Tongue (tissue), 2 donors: Measurements from ENCODE around the gene PCNX1. TPM values are rescaled to one million over a fixed set of nuclear protein-coding genes. Genes with fewer than 3 reads are reported as not detected.
A peak's percentile ranks its signal among the peaks of the same experiment; 100 is the strongest.
"Not testable (repeated sequence)": the region's sequence is repeated elsewhere in the genome, so short reads cannot be mapped to it uniquely, and the experiment has no call there.

ENCODE experiments used
- DNase-seq: peaks from one replicate; pipeline ENCODE4 v3.0.0-alpha.2; 2015
- total RNA-seq: library from RNA; depleted of rRNA; stranded (reverse); fragments of >200 nt; gene quantifications from one replicate; pipeline ENCODE4 v1.2.3, GENCODE V29; 2014

PCNX1 gene
- total RNA-seq, 1 donor from 2014 or later = 75.7 TPM

- no peak for DNase-seq
Measured at GRCh38 chr14:71021347-71022011, 114.2 kb downstream of the PCNX1 start.

DNA sequence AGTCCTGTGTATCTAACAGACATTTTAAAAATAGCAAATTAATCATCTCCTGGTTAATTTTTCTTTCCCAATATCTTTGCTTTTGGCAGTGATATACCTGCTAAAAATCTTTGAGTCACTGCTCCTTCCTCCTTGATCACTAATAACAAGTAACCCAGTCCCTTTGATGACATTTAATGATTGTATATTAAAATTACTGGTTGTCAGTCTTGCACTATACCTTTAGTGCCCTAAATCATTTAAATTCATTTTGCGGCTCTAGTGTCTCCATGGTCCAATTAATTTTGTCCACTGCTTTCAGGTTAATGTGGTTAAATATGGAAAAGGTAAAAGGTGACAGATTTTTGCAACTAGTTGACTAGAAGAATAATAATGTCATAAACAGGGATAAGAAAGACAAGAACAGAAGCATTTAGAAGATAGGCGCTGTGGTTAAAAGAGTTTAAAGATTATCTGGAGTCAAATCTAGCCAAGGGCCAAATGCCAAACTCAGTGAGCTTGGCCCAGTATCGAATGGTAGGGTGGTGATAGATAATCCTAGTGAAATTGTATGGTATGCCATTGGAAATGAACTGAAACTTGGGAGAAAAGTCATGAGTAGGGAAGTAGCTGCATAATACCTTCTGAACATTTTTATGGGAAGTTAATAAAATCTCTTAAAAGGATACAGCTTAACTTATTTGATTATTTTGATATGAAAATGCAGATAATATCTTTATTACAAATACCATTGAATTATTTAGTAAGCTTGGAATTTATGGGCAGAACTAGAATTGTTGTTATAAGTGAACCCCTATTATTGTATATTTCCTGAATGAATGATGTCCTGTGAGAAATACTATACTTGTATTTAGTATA, 115.0 kb downstream of the PCNX1 start:
- no peak for DNase-seq

DNA sequence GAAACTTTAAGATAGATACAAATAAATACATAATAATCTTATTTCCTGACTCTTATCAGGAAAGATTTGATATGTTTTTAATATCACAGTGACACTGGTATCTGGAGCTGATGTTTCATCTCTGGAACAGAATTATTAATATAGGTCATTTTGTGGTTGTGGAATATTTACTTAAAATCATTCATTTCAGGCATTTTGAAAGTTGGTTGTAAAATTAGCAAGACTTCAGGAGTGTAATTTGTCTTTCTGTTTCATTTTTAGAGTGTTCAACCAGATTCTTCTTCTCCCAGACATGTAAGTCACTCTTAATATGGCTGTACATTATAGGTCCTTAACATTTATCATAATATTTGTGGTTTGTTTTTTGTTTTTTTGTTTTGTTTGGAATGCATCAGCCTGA, 115.7 kb downstream of the PCNX1 start:
- DNase-seq = no peak

DNA sequence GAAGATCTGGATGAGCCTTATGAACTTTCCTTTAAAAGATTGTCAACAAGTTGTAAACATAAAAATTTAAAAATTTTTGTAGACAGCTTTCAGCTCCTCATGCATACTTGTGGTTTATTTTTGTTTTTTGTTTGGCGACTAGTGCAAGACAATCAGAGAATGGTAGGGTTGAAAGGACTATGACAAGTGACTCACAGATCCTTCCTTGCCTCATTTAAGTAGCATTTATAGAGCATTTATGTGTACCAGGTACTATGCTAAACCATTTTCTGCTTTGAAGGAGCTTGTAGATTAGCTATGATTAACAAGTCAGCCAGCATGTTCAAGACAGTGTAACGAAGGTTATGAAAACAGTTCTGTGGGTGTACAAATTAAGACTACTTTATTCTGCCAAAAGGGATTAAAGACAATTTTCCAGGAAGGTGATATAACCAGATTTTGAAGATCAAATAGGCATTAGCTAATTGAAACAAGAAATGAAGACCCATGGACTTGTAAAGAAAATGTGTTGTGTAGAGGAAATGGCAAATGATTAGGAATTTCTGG, 122.0 kb downstream of the PCNX1 start:
- no peak for DNase-seq

GRCh38 chr14:71031000-71031399, 123.7 kb downstream of the PCNX1 start:
- no peak for DNase-seq

- DNase-seq = no peak
Measured at GRCh38 chr14:71036433-71036832, 129.2 kb downstream of the PCNX1 start.

DNA sequence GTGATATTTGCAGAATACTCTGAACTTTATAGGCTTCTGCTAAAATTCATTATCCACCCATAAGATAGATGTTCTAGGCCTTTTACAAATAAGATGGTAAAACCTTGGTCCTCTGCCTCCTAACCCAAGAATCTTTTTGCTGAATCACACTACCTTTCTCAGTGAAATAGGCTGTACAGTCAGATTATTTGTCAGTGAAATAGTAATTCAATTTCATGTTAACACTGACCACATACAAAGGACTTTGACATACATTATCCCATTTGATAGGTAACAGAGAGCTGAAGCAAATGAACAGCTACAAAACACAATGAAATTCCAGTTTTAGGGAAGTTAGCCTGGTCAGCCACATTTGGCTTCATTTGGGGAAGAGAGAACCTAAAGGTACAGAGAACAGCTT, 141.1 kb downstream of the PCNX1 start:
- DNase-seq = no peak

- peak; percentile 14 for DNase-seq
Measured at GRCh38 chr14:71049435-71050133, 142.3 kb downstream of the PCNX1 start.

GRCh38 chr14:71050227-71050823, 143.1 kb downstream of the PCNX1 start:
- no peak for DNase-seq

DNA sequence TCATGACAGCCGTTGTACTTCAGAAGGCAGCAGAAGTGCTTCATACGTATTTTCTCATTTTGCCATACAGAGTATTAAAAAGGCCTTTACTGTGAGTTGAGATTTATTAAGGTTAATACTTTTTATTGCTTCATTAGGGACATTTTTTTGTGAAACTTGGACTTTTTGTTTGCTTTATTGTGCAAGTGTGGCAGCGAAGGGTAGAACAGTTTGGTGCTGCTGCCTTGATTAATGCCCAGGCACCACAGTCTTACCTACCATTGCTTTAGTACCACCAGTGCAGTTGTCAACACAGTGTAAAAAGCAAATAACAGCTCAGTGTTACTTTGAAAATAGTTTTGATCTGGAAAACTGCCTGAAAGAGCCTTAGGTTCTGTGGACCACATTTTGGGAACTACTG, 147.4 kb downstream of the PCNX1 start:
- DNase-seq = no peak

- DNase-seq = no peak
Measured at GRCh38 chr14:71056168-71056567, 148.9 kb downstream of the PCNX1 start.

- no peak for DNase-seq
Measured at GRCh38 chr14:71060274-71060673, 153.0 kb downstream of the PCNX1 start.

- no peak for DNase-seq
Measured at GRCh38 chr14:71060825-71061455, 153.7 kb downstream of the PCNX1 start.

GRCh38 chr14:71061458-71061857, 154.2 kb downstream of the PCNX1 start:
- DNase-seq = no peak

GRCh38 chr14:71062581-71063303, 155.5 kb downstream of the PCNX1 start:
- DNase-seq = no peak

GRCh38 chr14:71063351-71063750, 156.1 kb downstream of the PCNX1 start:
- DNase-seq = no peak

GRCh38 chr14:71064747-71065146, 157.5 kb downstream of the PCNX1 start:
- not testable (repeated sequence) for DNase-seq

GRCh38 chr14:71070169-71070568, 162.9 kb downstream of the PCNX1 start:
- DNase-seq = no peak

DNA sequence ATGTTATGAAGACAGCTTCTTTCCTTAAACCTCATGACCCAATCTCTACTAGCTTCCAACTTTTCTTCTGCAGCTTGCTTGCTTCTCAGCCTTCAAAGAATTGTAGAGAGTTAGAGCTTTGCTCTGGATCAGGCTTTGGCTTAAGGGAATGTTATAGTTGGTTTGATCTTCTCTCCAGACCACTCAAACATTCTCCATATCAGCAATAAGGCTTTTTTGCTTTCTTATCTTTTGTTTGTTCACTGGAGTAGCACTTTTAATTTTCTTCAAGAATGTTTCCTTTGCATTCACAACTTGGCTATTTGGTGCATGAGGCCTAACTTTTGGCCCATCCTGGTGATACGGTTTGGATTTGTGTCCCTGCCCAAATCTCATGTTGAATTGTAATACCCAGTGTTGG, 163.8 kb downstream of the PCNX1 start:
- DNase-seq = no peak

DNA sequence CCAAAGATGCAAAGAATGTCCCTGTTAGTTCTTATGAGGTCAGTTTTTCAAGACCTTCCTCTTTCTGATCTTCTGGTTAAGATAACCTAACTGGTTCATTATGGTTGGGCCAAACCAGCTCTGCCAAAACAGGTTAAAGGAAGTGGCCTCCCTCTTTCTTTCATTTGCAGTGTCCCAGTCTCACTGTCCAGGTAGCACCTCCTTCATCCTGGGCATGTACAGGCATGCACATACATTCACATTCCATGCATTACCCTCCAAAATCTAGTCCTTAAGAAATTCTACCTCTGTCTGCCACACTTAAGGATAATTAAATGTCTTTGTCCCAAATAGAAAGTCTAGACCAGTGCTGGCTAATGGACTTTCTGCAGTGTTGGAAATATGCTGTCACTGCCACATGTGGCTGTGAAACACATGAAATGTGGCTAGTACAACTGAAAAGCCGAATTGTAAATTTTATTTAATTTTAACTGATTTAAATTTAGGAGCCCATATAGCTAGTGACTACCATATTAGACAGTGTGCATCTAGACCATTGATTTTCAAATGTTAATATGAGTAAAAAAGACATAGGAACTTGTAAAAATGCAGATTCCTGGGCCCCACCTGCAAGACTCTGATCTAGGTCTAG, 169.3 kb downstream of the PCNX1 start:
- DNase-seq = no peak

GRCh38 chr14:71078500-71078899, 171.2 kb downstream of the PCNX1 start:
- no peak for DNase-seq
